Coronary artery (tissue), 2 donors: Measurements from ENCODE around the gene PPP2R5E.

Experiments used
- DNase-seq: peaks from one replicate; pipeline ENCODE4 v3.0.0-alpha.2; 2017; ENCODE audit warnings: low spot score
- H3K27ac ChIP-seq, 2 donors: fragments of 200-600 bp; sonication (generic); one replicate each; pipeline ENCODE4 v1.5.1; 2016 to 2019
- H3K4me3 ChIP-seq: fragments of 200-600 bp; sonication (generic); 2 replicates; pipeline ENCODE4 v1.5.1; 2016; ENCODE audit warnings: mild to moderate bottlenecking, moderate library complexity
- TF ChIP-seq, protein P1 (sequence below): fragments of 200-600 bp; sonication (generic); IDR thresholded peaks from one replicate; pipeline ENCODE4 v1.5.1; 2019; ENCODE audit warnings: antibody characterized with exemption

Gene PPP2R5E

DNA sequence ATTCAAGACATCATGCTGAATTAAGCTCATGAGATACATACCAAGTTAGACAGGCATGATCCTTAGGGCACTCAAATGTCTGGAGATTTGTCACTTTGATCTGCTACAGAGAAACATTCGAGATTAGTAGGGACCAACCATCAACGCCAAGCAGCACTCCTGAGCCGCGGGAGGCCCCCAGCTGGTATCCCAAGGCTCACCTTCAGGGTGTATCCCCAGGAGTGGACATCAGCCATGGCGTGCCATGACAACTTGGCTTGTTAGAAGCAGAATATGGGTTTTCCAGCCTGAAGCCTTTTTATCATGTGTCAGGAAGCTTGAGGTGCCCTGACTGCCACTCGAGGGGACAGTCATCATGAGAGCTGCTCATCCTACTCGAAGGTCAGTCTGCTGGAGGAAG, 185.3 kb downstream of the PPP2R5E start:
- Histone ChIP-seq H3K4me3 (no peak overlapping the region), H3K27ac (no peak overlapping the region)
- TF ChIP-seq, protein P1, sequence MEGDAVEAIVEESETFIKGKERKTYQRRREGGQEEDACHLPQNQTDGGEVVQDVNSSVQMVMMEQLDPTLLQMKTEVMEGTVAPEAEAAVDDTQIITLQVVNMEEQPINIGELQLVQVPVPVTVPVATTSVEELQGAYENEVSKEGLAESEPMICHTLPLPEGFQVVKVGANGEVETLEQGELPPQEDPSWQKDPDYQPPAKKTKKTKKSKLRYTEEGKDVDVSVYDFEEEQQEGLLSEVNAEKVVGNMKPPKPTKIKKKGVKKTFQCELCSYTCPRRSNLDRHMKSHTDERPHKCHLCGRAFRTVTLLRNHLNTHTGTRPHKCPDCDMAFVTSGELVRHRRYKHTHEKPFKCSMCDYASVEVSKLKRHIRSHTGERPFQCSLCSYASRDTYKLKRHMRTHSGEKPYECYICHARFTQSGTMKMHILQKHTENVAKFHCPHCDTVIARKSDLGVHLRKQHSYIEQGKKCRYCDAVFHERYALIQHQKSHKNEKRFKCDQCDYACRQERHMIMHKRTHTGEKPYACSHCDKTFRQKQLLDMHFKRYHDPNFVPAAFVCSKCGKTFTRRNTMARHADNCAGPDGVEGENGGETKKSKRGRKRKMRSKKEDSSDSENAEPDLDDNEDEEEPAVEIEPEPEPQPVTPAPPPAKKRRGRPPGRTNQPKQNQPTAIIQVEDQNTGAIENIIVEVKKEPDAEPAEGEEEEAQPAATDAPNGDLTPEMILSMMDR, result no peak
- DNase-seq, result no peak

DNA sequence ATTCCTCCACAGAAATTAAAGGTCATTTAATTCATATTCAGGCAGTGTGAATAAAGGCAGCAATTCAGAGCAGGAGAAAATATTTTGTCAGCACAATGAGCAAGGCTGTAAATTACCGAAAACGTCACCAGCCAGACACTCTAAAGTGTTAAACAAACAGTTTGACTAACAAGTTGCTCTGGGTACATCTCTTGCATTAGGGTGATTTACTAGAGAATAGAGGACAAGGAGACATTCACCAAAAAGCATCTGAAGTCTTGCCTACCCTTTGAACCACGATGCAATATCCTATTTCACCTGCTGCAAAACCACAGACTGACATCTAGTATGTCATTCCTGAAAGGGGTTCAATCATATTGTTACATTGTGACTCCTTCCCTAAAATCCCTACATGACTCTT, 197.4 kb downstream of the PPP2R5E start:
- no peak for DNase-seq
- Histone ChIP-seq H3K4me3 (no peak overlapping the region), H3K27ac (no peak overlapping the region)
- TF ChIP-seq, protein P1, result no peak

DNA sequence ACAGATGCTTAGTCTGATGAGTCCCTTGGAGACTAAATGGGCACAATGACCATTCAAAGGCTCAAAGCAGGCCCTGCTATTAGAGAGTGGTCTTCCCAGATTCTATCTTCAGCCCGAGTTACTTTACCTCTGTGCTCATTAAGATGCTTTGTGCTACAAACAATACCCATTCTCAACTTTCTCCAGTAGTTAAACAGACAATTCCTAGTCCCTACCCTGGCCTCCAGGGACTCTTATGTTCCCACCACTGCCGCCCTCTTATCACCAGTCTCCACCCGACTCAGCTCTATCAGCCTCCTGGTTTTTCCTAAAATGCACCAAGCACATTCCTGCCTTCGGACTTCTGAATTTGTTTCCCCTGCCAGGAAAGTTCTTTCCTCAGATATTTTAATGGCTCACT, 198.8 kb downstream of the PPP2R5E start:
- H3K27ac ChIP-seq, result no peak overlapping the region
- TF ChIP-seq, protein P1, result no peak
- DNase-seq, result no peak
- H3K4me3 ChIP-seq, result no peak overlapping the region

DNA sequence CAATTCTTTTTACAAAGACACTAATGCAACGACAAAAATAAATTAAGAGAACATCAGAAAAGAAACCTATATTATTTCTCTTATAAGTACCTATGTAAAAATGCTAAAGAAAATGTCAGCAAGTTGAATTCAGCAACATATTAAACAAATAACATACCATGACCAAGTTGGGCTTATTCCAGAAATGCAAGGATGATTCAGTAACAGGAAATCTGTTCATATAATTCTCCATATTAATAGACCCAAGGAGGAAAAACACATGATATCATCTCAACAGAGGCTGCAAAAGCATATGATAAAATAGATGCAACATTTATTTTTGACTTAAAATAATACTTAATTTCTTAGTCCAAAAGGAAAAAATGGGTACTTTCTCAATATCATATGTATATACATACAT, 199.3 kb downstream of the PPP2R5E start:
- no peak for DNase-seq
- no peak overlapping the region for H3K4me3 ChIP-seq
- TF ChIP-seq, protein P1, result no peak
- no peak overlapping the region for H3K27ac ChIP-seq

DNA sequence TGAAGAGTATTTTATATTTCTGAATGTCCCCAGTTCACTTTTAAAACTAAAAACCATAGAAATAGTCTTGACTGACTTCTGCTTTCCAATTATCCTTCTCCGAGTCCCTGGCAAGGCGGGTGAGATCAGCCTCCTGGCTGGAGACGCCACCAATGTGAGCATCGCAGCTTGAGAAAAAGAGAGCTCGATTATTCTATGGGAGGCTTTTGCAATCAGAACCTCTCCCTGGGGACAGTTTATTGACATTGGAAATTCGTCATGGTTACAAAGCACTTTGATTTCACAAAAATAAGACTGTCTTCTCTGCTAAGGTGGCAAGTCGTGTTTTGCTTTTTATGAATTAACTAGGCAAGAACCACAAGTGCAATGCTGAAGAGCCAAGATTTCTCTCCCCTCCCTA, 200.8 kb downstream of the PPP2R5E start:
- Histone ChIP-seq H3K4me3 (no peak overlapping the region), H3K27ac (no peak overlapping the region)
- DNase-seq, result no peak
- TF ChIP-seq, protein P1, result no peak

DNA sequence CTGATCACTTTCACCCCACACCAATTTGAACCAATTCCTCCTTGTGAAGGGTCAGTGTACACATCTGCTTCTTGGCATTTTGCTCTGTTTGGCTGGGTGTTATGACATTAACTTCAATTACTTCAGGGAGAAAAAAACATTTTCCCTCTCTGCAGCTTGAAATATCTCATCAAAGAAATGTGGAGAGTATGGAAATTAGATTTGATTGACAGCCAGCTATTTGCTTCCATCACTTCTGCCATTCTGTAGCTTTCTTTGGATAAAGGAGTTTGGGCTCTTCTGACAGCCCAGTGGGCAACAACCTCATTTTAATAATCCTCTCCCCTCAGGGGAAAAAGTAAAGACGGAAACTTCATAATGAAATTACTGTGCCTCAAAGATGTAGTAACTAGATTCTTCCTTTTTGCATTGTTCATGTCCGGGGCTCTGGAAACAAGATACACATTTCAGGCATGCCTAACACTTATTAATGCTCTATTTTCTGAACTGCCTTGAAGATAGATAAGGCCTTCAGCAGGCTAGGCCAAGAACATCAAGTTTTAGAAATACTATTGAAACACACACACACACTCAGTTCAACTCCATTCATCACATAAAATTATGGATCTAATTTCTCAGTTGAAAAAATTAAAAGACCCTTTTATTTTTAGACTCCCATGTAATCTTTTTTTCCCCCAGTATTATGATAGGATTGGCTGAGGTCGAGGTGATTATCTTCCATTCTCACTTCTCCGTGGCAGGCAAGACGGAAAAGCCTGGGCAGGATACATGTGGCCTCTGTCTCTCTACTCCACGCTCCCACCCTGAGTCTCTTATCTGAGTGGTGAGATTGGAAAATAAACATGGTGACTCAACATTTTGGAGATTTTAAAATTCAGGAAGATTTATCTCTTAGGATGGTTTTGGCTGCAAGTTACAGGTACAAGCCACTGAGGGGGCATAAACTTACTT, 214.1 kb downstream of the PPP2R5E start:
- TF ChIP-seq, protein P1, result no peak
- no peak overlapping the region for H3K4me3 ChIP-seq

DNA sequence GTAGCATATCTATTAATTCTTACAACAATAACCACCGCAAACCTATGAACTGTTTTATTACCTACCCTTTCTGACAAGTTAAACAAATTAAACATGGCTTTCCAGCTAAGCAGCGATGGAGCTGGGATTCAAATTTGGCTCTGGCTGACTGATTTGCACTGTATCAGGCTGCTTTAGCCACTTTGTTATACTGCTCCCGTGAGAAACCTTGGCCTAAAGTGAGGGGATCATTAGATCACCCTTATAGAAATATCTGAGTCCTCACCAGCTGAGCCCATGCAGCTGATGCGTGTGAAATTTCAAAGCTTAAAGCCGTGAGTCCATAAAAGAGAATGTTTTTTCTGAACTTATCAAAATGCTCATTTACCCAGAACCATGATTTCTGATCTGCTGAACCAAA, 216.3 kb downstream of the PPP2R5E start:
- TF ChIP-seq, protein P1, result no peak

More for the DNA sequence above, 214.1 kb downstream of the PPP2R5E start:
- no peak for DNase-seq
- H3K27ac ChIP-seq, result no peak overlapping the region

More for the DNA sequence above, 216.3 kb downstream of the PPP2R5E start:
- Histone ChIP-seq H3K27ac (no peak overlapping the region), H3K4me3 (no peak overlapping the region)
- DNase-seq, result no peak
